IMR-90 (cell line): ENCODE data around the gene GLIPR1. TPM values are rescaled to one million over a fixed set of nuclear protein-coding genes. Genes with fewer than 3 reads are reported as not detected.

Experiments used
- ATAC-seq: fragments of 200-7000 bp; cut with Tn5 transposase; 2 replicates; pipeline ENCODE4 v1.9.1; 2020; ENCODE audit warnings: low read depth, mild to moderate bottlenecking, moderate library complexity
- BruUV-seq: library from RNA; stranded (reverse); fragments of 400-500 nt; replicated peaks from 2 replicates; lab custom pipeline; 2021; lab: Mats Ljungman, UMichigan
- CTCF ChIA-PET: fragments of 300-600 bp; formaldehyde crosslinking; extraction: SDS; loops from one replicate; lab custom pipeline; 2021; ENCODE audit warnings: antibody characterized with exemption; lab: Yijun Ruan, JAX
- POLR2A ChIA-PET: fragments of 300-600 bp; sonication (Branson Sonifier 250); formaldehyde crosslinking; loops from one replicate; lab custom pipeline; 2022; ENCODE audit warnings: antibody characterized with exemption; ENCODE audit not compliant: unreplicated experiment; lab: Charles Lee
- DNase-seq: peaks from one replicate; pipeline ENCODE4 v3.0.0; 2013
- H2AFZ ChIP-seq: replicated peaks from 2 replicates; pipeline ENCODE3; 2013; ENCODE audit warnings: low read length, mild to moderate bottlenecking; ENCODE audit not compliant: poor library complexity
- H2AK5ac ChIP-seq: 2 replicates; pipeline ENCODE4 v1.6.1; 2013; ENCODE audit warnings: low read depth, low read length, inconsistent platforms
- H2AK9ac ChIP-seq: replicated peaks from 2 replicates; pipeline ENCODE3; 2013; ENCODE audit warnings: mild to moderate bottlenecking, low read depth, low read length, moderate library complexity; ENCODE audit not compliant: poor library complexity
- H2BK120ac ChIP-seq: 2 replicates; pipeline ENCODE4 v1.6.1; 2013; ENCODE audit warnings: low read depth, low read length, inconsistent platforms
- H2BK15ac ChIP-seq: 3 replicates; pipeline ENCODE4 v1.6.1; 2013; ENCODE audit warnings: low read depth, low read length, inconsistent platforms
- H2BK20ac ChIP-seq: 2 replicates; pipeline ENCODE4 v1.6.1; 2013; ENCODE audit warnings: low read depth, mild to moderate bottlenecking, inconsistent platforms, low read length, moderate library complexity
- H2BK5ac ChIP-seq: 2 replicates; pipeline ENCODE4 v1.6.1; 2013; ENCODE audit warnings: mild to moderate bottlenecking, low read depth, low read length, inconsistent platforms; ENCODE audit not compliant: poor library complexity, severe bottlenecking
- H3K14ac ChIP-seq: replicated peaks from 2 replicates; pipeline ENCODE4 v1.6.1; 2013; ENCODE audit warnings: low read depth, low read length, inconsistent platforms
- H3K18ac ChIP-seq: 2 replicates; pipeline ENCODE4 v1.6.1; 2013; ENCODE audit warnings: low read depth, low read length, control low read depth
- H3K23ac ChIP-seq: 2 replicates; pipeline ENCODE4 v1.6.1; 2013; ENCODE audit warnings: low read depth, low read length, inconsistent platforms
- H3K27ac ChIP-seq: 2 replicates; pipeline ENCODE4 v1.5.1; 2013; ENCODE audit warnings: mild to moderate bottlenecking, control low read depth, low read length; ENCODE audit not compliant: insufficient read depth
- H3K27me3 ChIP-seq: 2 replicates; pipeline ENCODE4 v1.6.1; 2013; ENCODE audit warnings: low read length; ENCODE audit not compliant: control insufficient read depth, insufficient read depth
- H3K36me3 ChIP-seq: 2 replicates; pipeline ENCODE4 v1.6.1; 2013; ENCODE audit warnings: low read length, mixed read lengths; ENCODE audit not compliant: control insufficient read depth, insufficient read depth
- H3K4ac ChIP-seq: 2 replicates; pipeline ENCODE4 v1.6.1; 2013; ENCODE audit warnings: low read depth, low read length, inconsistent platforms
- H3K4me1 ChIP-seq: 2 replicates; pipeline ENCODE4 v1.6.1; 2013; ENCODE audit warnings: low read length, mixed read lengths; ENCODE audit not compliant: control insufficient read depth, insufficient read depth
- H3K4me2 ChIP-seq: 2 replicates; pipeline ENCODE4 v1.6.1; 2013; ENCODE audit warnings: low read depth, mild to moderate bottlenecking, control low read depth, low read length, moderate library complexity
- H3K4me3 ChIP-seq: 2 replicates; pipeline ENCODE4 v1.5.1; 2013; ENCODE audit warnings: low read depth, mild to moderate bottlenecking, control low read depth, low read length, moderate library complexity; ENCODE audit not compliant: insufficient read depth
- H3K56ac ChIP-seq: 2 replicates; pipeline ENCODE4 v1.6.1; 2013; ENCODE audit warnings: low read length, inconsistent platforms; ENCODE audit not compliant: insufficient read depth; ENCODE audit errors: extremely low read depth
- H3K79me1 ChIP-seq, 2 experiments: 2 replicates each; pipeline ENCODE4 v1.6.1; 2013; ENCODE audit warnings: low read length in 2 of 2, inconsistent platforms in 1 of 2, low read depth in 1 of 2
- H3K9ac ChIP-seq: 2 replicates; pipeline ENCODE4 v1.6.1; 2013; ENCODE audit warnings: low read depth, low read length, control low read depth
- H3K9me1 ChIP-seq: 2 replicates; pipeline ENCODE4 v1.6.1; 2013; ENCODE audit warnings: low read length, inconsistent platforms; ENCODE audit not compliant: insufficient read depth
- H3K9me3 ChIP-seq: 2 replicates; pipeline ENCODE4 v1.6.1; 2013; ENCODE audit warnings: low read length; ENCODE audit not compliant: control insufficient read depth, insufficient read depth
- H4K20me1 ChIP-seq: 2 replicates; pipeline ENCODE4 v1.6.1; 2013; ENCODE audit warnings: low read length, inconsistent platforms; ENCODE audit not compliant: insufficient read depth
- H4K5ac ChIP-seq: 2 replicates; pipeline ENCODE4 v1.6.1; 2013; ENCODE audit warnings: mild to moderate bottlenecking, low read depth, low read length, control low read depth
- H4K8ac ChIP-seq, 2 experiments: 2 replicates each; pipeline ENCODE4 v1.6.1; 2013; ENCODE audit warnings: low read depth in 2 of 2, low read length in 2 of 2, control low read depth in 1 of 2, inconsistent platforms in 1 of 2
- H4K91ac ChIP-seq: 2 replicates; pipeline ENCODE4 v1.6.1; 2013; ENCODE audit warnings: low read depth, low read length, inconsistent platforms; ENCODE audit not compliant: insufficient read depth
- BHLHE40 ChIP-seq: fragments of 150-350 bp; IDR thresholded peaks from 2 replicates; pipeline ENCODE4 v1.6.1; 2016; ENCODE audit warnings: mild to moderate bottlenecking, low read depth, low read length
- CEBPB ChIP-seq: IDR thresholded peaks from 2 replicates; pipeline ENCODE4 v1.6.1; 2012; ENCODE audit warnings: low read depth, low read length, improper control_type of control experiment
- CHD1 ChIP-seq: IDR thresholded peaks from 2 replicates; pipeline ENCODE4 v1.6.1; 2012; ENCODE audit warnings: low read depth, low read length, improper control_type of control experiment
- FOS ChIP-seq: fragments of 150-350 bp; IDR thresholded peaks from 2 replicates; pipeline ENCODE4 v1.6.1; 2016; ENCODE audit warnings: low read depth, low read length
- MAFK ChIP-seq: IDR thresholded peaks from 2 replicates; pipeline ENCODE4 v1.6.1; 2012; ENCODE audit warnings: low read depth, low read length, improper control_type of control experiment
- MAZ ChIP-seq: IDR thresholded peaks from 2 replicates; pipeline ENCODE4 v1.6.1; 2012; ENCODE audit warnings: low read depth, mild to moderate bottlenecking, low read length, improper control_type of control experiment, moderate library complexity, borderline replicate concordance
- MXI1 ChIP-seq: IDR thresholded peaks from 2 replicates; pipeline ENCODE4 v1.6.1; 2012; ENCODE audit warnings: low read depth, mild to moderate bottlenecking, low read length, moderate library complexity, borderline replicate concordance
- NFE2L2 ChIP-seq: fragments of 150-350 bp; IDR thresholded peaks from 2 replicates; pipeline ENCODE4 v1.6.1; 2016; ENCODE audit warnings: low read depth, mild to moderate bottlenecking, low read length
- POLR2A ChIP-seq: IDR thresholded peaks from 2 replicates; pipeline ENCODE4 v1.6.1; 2012; ENCODE audit warnings: mild to moderate bottlenecking, low read depth, low read length
- RAD21 ChIP-seq: IDR thresholded peaks from 2 replicates; pipeline ENCODE4 v1.6.1; 2012; ENCODE audit warnings: low read length, improper control_type of control experiment
- RCOR1 ChIP-seq: IDR thresholded peaks from 2 replicates; pipeline ENCODE4 v1.6.1; 2012; ENCODE audit warnings: mild to moderate bottlenecking, low read length, improper control_type of control experiment; ENCODE audit not compliant: insufficient replicate concordance
- RFX5 ChIP-seq: IDR thresholded peaks from 2 replicates; pipeline ENCODE4 v1.8.0; 2012; ENCODE audit warnings: low read depth, mild to moderate bottlenecking, low read length, moderate library complexity
- SMC3 ChIP-seq: fragments of 150-350 bp; IDR thresholded peaks from 2 replicates; pipeline ENCODE4 v1.6.1; 2016; ENCODE audit warnings: low read depth, mild to moderate bottlenecking, antibody characterized with exemption, low read length, moderate library complexity
- WGBS, 2 experiments: methylation state at CpG; one replicate each; pipeline versions ENCODE4 v1.1.5 to v1.1.7; 2013; ENCODE audit warnings: missing lambda C conversion rate in 2 of 2; ENCODE audit not compliant: insufficient read length in 1 of 2; ENCODE audit errors: extremely low coverage in 2 of 2; 5-methylcytosine and 5-hydroxymethylcytosine counted together
- dilution Hi-C: fragments of 300-500 bp; cut with HindIII; formaldehyde crosslinking; loops from one replicate; pipeline ENCODE4 v1.14.3; 2018; ENCODE audit warnings: low sequenced_read_pairs; ENCODE audit not compliant: unreplicated experiment
- in situ Hi-C: fragments of 300-500 bp; cut with MboI; formaldehyde crosslinking; loops from 3 replicates; pipeline ENCODE4 v1.14.3; 2019; ENCODE audit warnings: low sequenced_read_pairs, inconsistent platforms, mixed read lengths
- intact Hi-C: fragments of 100-400 bp; cut with micrococcal nuclease; formaldehyde crosslinking; loops from 2 replicates; pipeline ENCODE4 v1.10.0; 2022
- polyA plus RNA-seq, 3 experiments: library from polyadenylated mRNA; depleted of rRNA; stranded (reverse); fragments of >200 nt; gene quantifications; 2 replicates each; pipeline ENCODE4 v1.2.3, GENCODE V29; 2012; ENCODE audit warnings: low replicate concordance in 1 of 3
- total RNA-seq: library from RNA; depleted of rRNA; stranded (reverse); fragments of >200 nt; gene quantifications from 2 replicates; pipeline ENCODE4 v1.2.3, GENCODE V29; 2012
- TF ChIP-seq, protein P1 (sequence below): fragments of 150-350 bp; IDR thresholded peaks from 2 replicates; pipeline ENCODE4 v1.6.1; 2016; ENCODE audit warnings: low read depth, mild to moderate bottlenecking, low read length, moderate library complexity, borderline replicate concordance
- TF ChIP-seq, protein P2 (sequence below): fragments of 150-350 bp; IDR thresholded peaks from 2 replicates; pipeline ENCODE4 v1.6.1; 2017; ENCODE audit warnings: mild to moderate bottlenecking, antibody characterized with exemption, low read length, low read depth
- TF ChIP-seq, protein P3 (sequence below): conservative IDR thresholded peaks from 2 replicates; pipeline ENCODE4 v1.5.1; 2012; ENCODE audit warnings: mild to moderate bottlenecking, low read depth, low read length, improper control_type of control experiment

GLIPR1 gene
- total and polyA plus RNA-seq, 2 of the 4 experiments (the other 2 are of a cell fraction): 268 to 327 TPM

DNA sequence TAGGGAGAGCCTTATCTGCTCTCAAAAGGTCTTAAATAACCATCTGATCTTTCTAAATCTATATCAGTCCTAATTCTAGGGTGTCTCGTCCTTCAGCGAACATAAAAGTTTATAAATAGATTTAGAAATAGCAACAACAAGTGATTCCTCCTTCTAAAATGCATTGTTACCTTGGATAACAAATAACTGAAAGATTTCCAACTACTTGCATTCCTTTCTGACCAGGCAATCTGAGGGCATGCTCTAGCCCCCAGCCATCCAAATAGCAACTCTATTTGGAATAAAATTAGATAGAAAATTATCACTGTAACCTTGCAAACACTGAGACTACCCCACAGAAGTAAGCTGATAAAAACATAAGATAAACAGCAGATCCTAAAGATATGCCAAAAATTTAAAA, 52.7 kb downstream of the GLIPR1 start:
- Histone ChIP-seq H3K9me1 (peaks cover 5% of the 10 kb centered on the region; the same call in 1 of the 2 replicates), H3K27me3 (no peaks in the 10 kb centered on the region), H3K4ac (no peak overlapping the region), H3K4me2 (no peak overlapping the region), H3K27ac (no peak overlapping the region), H3K56ac (no peak overlapping the region), H3K18ac (no peak overlapping the region), H4K8ac (no peak overlapping the region), H4K91ac (no peak overlapping the region), H3K4me1 (peaks cover 6% of the 10 kb centered on the region), H4K5ac (no peak overlapping the region), H2BK120ac (no peak overlapping the region), H3K4me3 (no peak overlapping the region), H3K9me3 (no peaks in the 10 kb centered on the region), H2BK20ac (no peak overlapping the region), H2BK15ac (no peak overlapping the region), H3K9ac (no peak overlapping the region), H2BK5ac (no peak overlapping the region), H2AFZ (no peak overlapping the region), H3K79me1 (no peaks in the 10 kb centered on the region; a peak in 1 of 4 replicates), H4K20me1 (no peaks in the 10 kb centered on the region), H3K36me3 (no peaks in the 10 kb centered on the region), H2AK5ac (no peak overlapping the region), H2AK9ac (no peak overlapping the region), H3K23ac (no peak overlapping the region), H3K14ac (no peak overlapping the region)
- in situ Hi-C loops: loop anchor here (5.0 to 25.0 kb wide), 2 partner anchors 504 to 929 kb away; no protein-coding TSS in a partner anchor
- intact Hi-C loops: no loop called here
- ChIA-PET CTCF (interaction anchor here (0.6 kb wide), 1 partner anchor 207 kb away, joined by 10 read pairs; no protein-coding TSS in a partner anchor), POLR2A (no interaction called here)
- no CpG with 5 or more reads among the region's 2 CpGs for WGBS, 2 experiments
- no TSS peak for BruUV-seq
- no peak for ATAC-seq
- TF ChIP-seq SMC3 (no peak), CEBPB (no peak), POLR2A (no peak), RFX5 (no peak), MXI1 (no peak), FOS (no peak), RAD21 (no peak), NFE2L2 (no peak), MAFK (no peak), CHD1 (no peak), MAZ (no peak), BHLHE40 (no peak), RCOR1 (no peak)
- TF ChIP-seq, protein P1, sequence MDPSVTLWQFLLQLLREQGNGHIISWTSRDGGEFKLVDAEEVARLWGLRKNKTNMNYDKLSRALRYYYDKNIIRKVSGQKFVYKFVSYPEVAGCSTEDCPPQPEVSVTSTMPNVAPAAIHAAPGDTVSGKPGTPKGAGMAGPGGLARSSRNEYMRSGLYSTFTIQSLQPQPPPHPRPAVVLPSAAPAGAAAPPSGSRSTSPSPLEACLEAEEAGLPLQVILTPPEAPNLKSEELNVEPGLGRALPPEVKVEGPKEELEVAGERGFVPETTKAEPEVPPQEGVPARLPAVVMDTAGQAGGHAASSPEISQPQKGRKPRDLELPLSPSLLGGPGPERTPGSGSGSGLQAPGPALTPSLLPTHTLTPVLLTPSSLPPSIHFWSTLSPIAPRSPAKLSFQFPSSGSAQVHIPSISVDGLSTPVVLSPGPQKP: no peak
- TF ChIP-seq, protein P2, sequence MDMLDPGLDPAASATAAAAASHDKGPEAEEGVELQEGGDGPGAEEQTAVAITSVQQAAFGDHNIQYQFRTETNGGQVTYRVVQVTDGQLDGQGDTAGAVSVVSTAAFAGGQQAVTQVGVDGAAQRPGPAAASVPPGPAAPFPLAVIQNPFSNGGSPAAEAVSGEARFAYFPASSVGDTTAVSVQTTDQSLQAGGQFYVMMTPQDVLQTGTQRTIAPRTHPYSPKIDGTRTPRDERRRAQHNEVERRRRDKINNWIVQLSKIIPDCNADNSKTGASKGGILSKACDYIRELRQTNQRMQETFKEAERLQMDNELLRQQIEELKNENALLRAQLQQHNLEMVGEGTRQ: no peak
- TF ChIP-seq, protein P3, sequence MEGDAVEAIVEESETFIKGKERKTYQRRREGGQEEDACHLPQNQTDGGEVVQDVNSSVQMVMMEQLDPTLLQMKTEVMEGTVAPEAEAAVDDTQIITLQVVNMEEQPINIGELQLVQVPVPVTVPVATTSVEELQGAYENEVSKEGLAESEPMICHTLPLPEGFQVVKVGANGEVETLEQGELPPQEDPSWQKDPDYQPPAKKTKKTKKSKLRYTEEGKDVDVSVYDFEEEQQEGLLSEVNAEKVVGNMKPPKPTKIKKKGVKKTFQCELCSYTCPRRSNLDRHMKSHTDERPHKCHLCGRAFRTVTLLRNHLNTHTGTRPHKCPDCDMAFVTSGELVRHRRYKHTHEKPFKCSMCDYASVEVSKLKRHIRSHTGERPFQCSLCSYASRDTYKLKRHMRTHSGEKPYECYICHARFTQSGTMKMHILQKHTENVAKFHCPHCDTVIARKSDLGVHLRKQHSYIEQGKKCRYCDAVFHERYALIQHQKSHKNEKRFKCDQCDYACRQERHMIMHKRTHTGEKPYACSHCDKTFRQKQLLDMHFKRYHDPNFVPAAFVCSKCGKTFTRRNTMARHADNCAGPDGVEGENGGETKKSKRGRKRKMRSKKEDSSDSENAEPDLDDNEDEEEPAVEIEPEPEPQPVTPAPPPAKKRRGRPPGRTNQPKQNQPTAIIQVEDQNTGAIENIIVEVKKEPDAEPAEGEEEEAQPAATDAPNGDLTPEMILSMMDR: no peak
- dilution Hi-C loops: no loop called here
- no peak for DNase-seq
